Measurements from ENCODE around the gene GRB10.

GRB10 gene

GRCh38 chr7:50724526-50725520, 57.9 kb downstream of the GRB10 start:
- no peak overlapping the region for H3K9ac ChIP-seq (ENCODE audit: low read length)
- no peak overlapping the region for H3K4me3 ChIP-seq (ENCODE audit: low read depth in 1 of 2, low read length in 2 of 2)
- H3K27ac ChIP-seq (ENCODE audit: low read depth, low read length), result no peak overlapping the region
- no peaks in the 10 kb centered on the region for H3K9me3 ChIP-seq (ENCODE audit: low read length)
- no peaks in the 10 kb centered on the region for H3K27me3 ChIP-seq (ENCODE audit: control insufficient read depth in 1 of 2, insufficient read depth in 2 of 2, low read length in 2 of 2)
- no peaks in the 10 kb centered on the region for H3K36me3 ChIP-seq (ENCODE audit: insufficient read depth, low read length)
- H3K4me1 ChIP-seq (ENCODE audit: insufficient read depth, low read length), result peaks cover 38% of the 10 kb centered on the region

GRCh38 chr7:50723888-50724287, 58.8 kb downstream of the GRB10 start:
- H3K4me3 ChIP-seq (ENCODE audit: low read depth in 1 of 2, low read length in 2 of 2), result no peak overlapping the region
- H3K9me3 ChIP-seq (ENCODE audit: low read length), result no peaks in the 10 kb centered on the region
- H3K4me1 ChIP-seq (ENCODE audit: insufficient read depth, low read length), result peaks cover 38% of the 10 kb centered on the region
- no peak overlapping the region for H3K27ac ChIP-seq (ENCODE audit: low read depth, low read length)
- no peaks in the 10 kb centered on the region for H3K27me3 ChIP-seq (ENCODE audit: control insufficient read depth in 1 of 2, insufficient read depth in 2 of 2, low read length in 2 of 2)
- H3K36me3 ChIP-seq (ENCODE audit: insufficient read depth, low read length), result no peaks in the 10 kb centered on the region
- H3K9ac ChIP-seq (ENCODE audit: low read length), result no peak overlapping the region

GRCh38 chr7:50723173-50723572, 59.5 kb downstream of the GRB10 start:
- H3K9ac ChIP-seq (ENCODE audit: low read length), result no peak overlapping the region
- no peaks in the 10 kb centered on the region for H3K27me3 ChIP-seq (ENCODE audit: control insufficient read depth in 1 of 2, insufficient read depth in 2 of 2, low read length in 2 of 2)
- H3K36me3 ChIP-seq (ENCODE audit: insufficient read depth, low read length), result no peaks in the 10 kb centered on the region
- no peak overlapping the region for H3K4me3 ChIP-seq (ENCODE audit: low read depth in 1 of 2, low read length in 2 of 2)
- no peaks in the 10 kb centered on the region for H3K9me3 ChIP-seq (ENCODE audit: low read length)
- peaks cover 40% of the 10 kb centered on the region for H3K4me1 ChIP-seq (ENCODE audit: insufficient read depth, low read length)
- no peak overlapping the region for H3K27ac ChIP-seq (ENCODE audit: low read depth, low read length)

GRCh38 chr7:50721661-50722259, 60.9 kb downstream of the GRB10 start:
- Histone ChIP-seq H3K27ac (ENCODE audit: low read depth, low read length) (no peak overlapping the region), H3K9me3 (ENCODE audit: low read length) (no peaks in the 10 kb centered on the region), H3K27me3 (ENCODE audit: control insufficient read depth in 1 of 2, insufficient read depth in 2 of 2, low read length in 2 of 2) (no peaks in the 10 kb centered on the region), H3K9ac (ENCODE audit: low read length) (no peak overlapping the region), H3K36me3 (ENCODE audit: insufficient read depth, low read length) (no peaks in the 10 kb centered on the region), H3K4me3 (ENCODE audit: low read depth in 1 of 2, low read length in 2 of 2) (no peak overlapping the region), H3K4me1 (ENCODE audit: insufficient read depth, low read length) (peaks cover 34% of the 10 kb centered on the region)

GRCh38 chr7:50721160-50721559, 61.5 kb downstream of the GRB10 start:
- H3K4me1 ChIP-seq (ENCODE audit: insufficient read depth, low read length), result peaks cover 32% of the 10 kb centered on the region
- H3K27me3 ChIP-seq (ENCODE audit: control insufficient read depth in 1 of 2, insufficient read depth in 2 of 2, low read length in 2 of 2), result no peaks in the 10 kb centered on the region
- H3K27ac ChIP-seq (ENCODE audit: low read depth, low read length), result no peak overlapping the region
- no peak overlapping the region for H3K4me3 ChIP-seq (ENCODE audit: low read depth in 1 of 2, low read length in 2 of 2)
- no peaks in the 10 kb centered on the region for H3K9me3 ChIP-seq (ENCODE audit: low read length)
- H3K36me3 ChIP-seq (ENCODE audit: insufficient read depth, low read length), result no peaks in the 10 kb centered on the region
- H3K9ac ChIP-seq (ENCODE audit: low read length), result no peak overlapping the region

GRCh38 chr7:50720295-50720694, 62.4 kb downstream of the GRB10 start:
- Histone ChIP-seq H3K4me1 (ENCODE audit: insufficient read depth, low read length) (peaks cover 32% of the 10 kb centered on the region), H3K9me3 (ENCODE audit: low read length) (no peaks in the 10 kb centered on the region), H3K4me3 (ENCODE audit: low read depth in 1 of 2, low read length in 2 of 2) (no peak overlapping the region), H3K36me3 (ENCODE audit: insufficient read depth, low read length) (no peaks in the 10 kb centered on the region), H3K27ac (ENCODE audit: low read depth, low read length) (no peak overlapping the region), H3K9ac (ENCODE audit: low read length) (no peak overlapping the region), H3K27me3 (ENCODE audit: control insufficient read depth in 1 of 2, insufficient read depth in 2 of 2, low read length in 2 of 2) (no peaks in the 10 kb centered on the region)

- Histone ChIP-seq H3K27ac (ENCODE audit: low read depth, low read length) (no peak overlapping the region), H3K4me3 (ENCODE audit: low read depth in 1 of 2, low read length in 2 of 2) (no peak overlapping the region), H3K4me1 (ENCODE audit: insufficient read depth, low read length) (peaks cover 32% of the 10 kb centered on the region), H3K9me3 (ENCODE audit: low read length) (no peaks in the 10 kb centered on the region), H3K27me3 (ENCODE audit: control insufficient read depth in 1 of 2, insufficient read depth in 2 of 2, low read length in 2 of 2) (no peaks in the 10 kb centered on the region), H3K36me3 (ENCODE audit: insufficient read depth, low read length) (no peaks in the 10 kb centered on the region), H3K9ac (ENCODE audit: low read length) (no peak overlapping the region)
Measured at GRCh38 chr7:50718876-50719275, 63.8 kb downstream of the GRB10 start.

- Histone ChIP-seq H3K4me3 (ENCODE audit: low read depth in 1 of 2, low read length in 2 of 2) (no peak overlapping the region), H3K4me1 (ENCODE audit: insufficient read depth, low read length) (peaks cover 35% of the 10 kb centered on the region), H3K27me3 (ENCODE audit: control insufficient read depth in 1 of 2, insufficient read depth in 2 of 2, low read length in 2 of 2) (no peaks in the 10 kb centered on the region)
Measured at GRCh38 chr7:50718311-50718710, 64.4 kb downstream of the GRB10 start.

GRCh38 chr7:50717181-50717580, 65.5 kb downstream of the GRB10 start:
- Histone ChIP-seq H3K36me3 (ENCODE audit: insufficient read depth, low read length) (no peaks in the 10 kb centered on the region), H3K27me3 (ENCODE audit: control insufficient read depth in 1 of 2, insufficient read depth in 2 of 2, low read length in 2 of 2) (no peaks in the 10 kb centered on the region), H3K27ac (ENCODE audit: low read depth, low read length) (no peak overlapping the region), H3K9ac (ENCODE audit: low read length) (no peak overlapping the region), H3K4me1 (ENCODE audit: insufficient read depth, low read length) (peaks cover 47% of the 10 kb centered on the region), H3K9me3 (ENCODE audit: low read length) (no peaks in the 10 kb centered on the region), H3K4me3 (ENCODE audit: low read depth in 1 of 2, low read length in 2 of 2) (no peak overlapping the region)

More at GRCh38 chr7:50718311-50718710, 64.4 kb downstream of the GRB10 start:
- H3K27ac ChIP-seq (ENCODE audit: low read depth, low read length), result no peak overlapping the region
- H3K9ac ChIP-seq (ENCODE audit: low read length), result no peak overlapping the region
- H3K36me3 ChIP-seq (ENCODE audit: insufficient read depth, low read length), result no peaks in the 10 kb centered on the region
- H3K9me3 ChIP-seq (ENCODE audit: low read length), result no peaks in the 10 kb centered on the region

GRCh38 chr7:50714857-50715256, 67.8 kb downstream of the GRB10 start:
- Histone ChIP-seq H3K4me3 (ENCODE audit: low read depth in 1 of 2, low read length in 2 of 2) (no peak overlapping the region), H3K9me3 (ENCODE audit: low read length) (no peaks in the 10 kb centered on the region), H3K4me1 (ENCODE audit: insufficient read depth, low read length) (peaks cover 41% of the 10 kb centered on the region), H3K36me3 (ENCODE audit: insufficient read depth, low read length) (no peaks in the 10 kb centered on the region), H3K27me3 (ENCODE audit: control insufficient read depth in 1 of 2, insufficient read depth in 2 of 2, low read length in 2 of 2) (no peaks in the 10 kb centered on the region), H3K9ac (ENCODE audit: low read length) (no peak overlapping the region), H3K27ac (ENCODE audit: low read depth, low read length) (no peak overlapping the region)

GRCh38 chr7:50713123-50713965, 69.4 kb downstream of the GRB10 start:
- no peaks in the 10 kb centered on the region for H3K9me3 ChIP-seq (ENCODE audit: low read length)
- H3K36me3 ChIP-seq (ENCODE audit: insufficient read depth, low read length), result no peaks in the 10 kb centered on the region
- H3K27me3 ChIP-seq (ENCODE audit: control insufficient read depth in 1 of 2, insufficient read depth in 2 of 2, low read length in 2 of 2), result no peaks in the 10 kb centered on the region
- no peak overlapping the region for H3K4me3 ChIP-seq (ENCODE audit: low read depth in 1 of 2, low read length in 2 of 2)
- no peak overlapping the region for H3K27ac ChIP-seq (ENCODE audit: low read depth, low read length)
- H3K4me1 ChIP-seq (ENCODE audit: insufficient read depth, low read length), result peaks cover 33% of the 10 kb centered on the region
- no peak overlapping the region for H3K9ac ChIP-seq (ENCODE audit: low read length)
